ENCODE measurements around the gene HOXD10. TPM values are rescaled to one million over a fixed set of nuclear protein-coding genes. Genes with fewer than 3 reads are reported as not detected.

HOXD10 gene
- polyA plus RNA-seq, 1 donor from 2014 or later = not detected

DNA sequence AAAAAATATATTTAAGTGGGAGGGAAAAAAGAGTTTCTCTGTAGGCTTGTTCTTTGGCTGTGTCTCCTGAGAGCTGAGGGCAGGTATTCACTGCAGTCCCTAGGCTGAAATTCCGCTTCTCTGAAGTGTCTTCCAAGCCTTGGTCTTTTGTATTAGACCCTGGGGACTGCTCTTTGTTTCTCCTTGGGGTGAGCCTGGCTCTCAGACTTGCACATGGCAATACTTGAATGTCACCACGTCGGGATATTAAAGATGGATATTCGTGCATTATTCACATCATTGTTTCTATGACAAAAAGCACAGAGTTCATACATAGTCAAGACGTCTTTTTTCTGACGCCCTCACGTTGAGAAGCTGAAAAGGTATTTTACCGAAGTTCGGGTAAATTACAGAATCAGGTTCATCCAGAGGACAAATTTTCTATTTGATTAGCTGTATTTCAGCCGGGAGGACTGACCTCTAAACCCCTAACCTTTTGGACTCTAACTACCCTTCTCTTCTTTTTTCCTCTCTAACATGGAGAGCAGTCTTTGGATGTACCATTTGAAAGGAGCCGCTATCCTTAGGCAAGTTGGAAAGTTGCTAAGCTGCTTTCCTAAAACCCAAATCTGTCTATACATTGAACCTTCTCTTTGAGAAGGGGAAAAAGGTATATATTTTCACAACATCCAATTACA is 38.1 kb downstream of the HOXD10 start:
- Histone ChIP-seq H3K9me2 (ENCODE audit: insufficient read depth, low read length) (no peaks in the 10 kb centered on the region), H4K20me1 (ENCODE audit: insufficient read depth) (no peaks in the 10 kb centered on the region), H3K9me3 (ENCODE audit: low read length) (peaks cover 7% of the 10 kb centered on the region), H3K36me3 (ENCODE audit: insufficient read depth, low read length) (no peaks in the 10 kb centered on the region), H3K79me2 (replicated peaks; ENCODE audit: insufficient read depth, low read length) (no peaks in the 10 kb centered on the region), H3K27me3 (ENCODE audit: insufficient read depth, low read depth, low read length) (peaks cover 100% of the 10 kb centered on the region), H3K4me3 (ENCODE audit: low read length) (no peak overlapping the region), H3F3A (ENCODE audit: insufficient read depth, low read length, poor library complexity, severe bottlenecking) (no peaks in the 10 kb centered on the region), H3K27ac (ENCODE audit: low read length) (no peak overlapping the region), H3K9ac (ENCODE audit: low read length) (no peak overlapping the region), H3K4me2 (ENCODE audit: low read length) (no peak overlapping the region), H2AFZ (ENCODE audit: low read depth, low read length) (no peak overlapping the region)
- TF ChIP-seq RAD21 (conservative IDR thresholded peaks at IDR 0.05) (no peak), EP300 (conservative IDR thresholded peaks at IDR 0.05; ENCODE audit: poor library complexity, severe bottlenecking) (no peak), MXI1 (conservative IDR thresholded peaks at IDR 0.05; ENCODE audit: poor library complexity, severe bottlenecking) (no peak)

DNA sequence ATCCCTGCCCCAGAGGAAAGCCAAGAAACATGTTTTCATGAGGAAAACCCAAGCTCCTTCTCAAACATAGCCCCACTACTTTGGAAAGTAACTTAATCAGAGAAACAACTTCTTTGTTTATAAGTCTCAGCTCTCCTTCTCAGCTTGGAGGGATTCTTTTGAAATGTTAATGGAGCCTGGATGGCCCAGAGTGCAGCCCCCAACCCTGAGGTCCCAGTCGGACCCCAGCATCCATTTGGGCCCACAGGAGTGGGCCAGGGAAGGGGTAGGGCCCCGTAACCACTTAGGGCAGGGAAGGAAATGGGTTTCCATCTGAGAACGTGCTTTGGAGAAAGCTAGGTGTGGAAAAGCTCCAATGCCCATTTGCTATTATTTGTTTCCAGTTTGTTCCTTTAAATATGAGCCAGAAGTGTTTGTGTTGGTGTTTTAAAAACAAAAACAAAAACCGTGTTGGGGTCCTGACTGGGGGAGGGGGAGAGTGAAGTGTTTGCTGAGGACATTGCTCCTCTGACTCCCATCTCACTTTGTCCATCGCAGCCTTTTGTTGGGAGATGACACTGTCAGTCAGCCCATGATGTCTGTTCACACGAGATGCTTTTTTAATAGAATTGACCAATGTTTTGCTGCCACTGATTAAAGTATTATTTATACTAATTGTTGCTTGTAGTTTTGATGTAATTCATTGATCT is 38.9 kb downstream of the HOXD10 start:
- TF ChIP-seq, protein P1, sequence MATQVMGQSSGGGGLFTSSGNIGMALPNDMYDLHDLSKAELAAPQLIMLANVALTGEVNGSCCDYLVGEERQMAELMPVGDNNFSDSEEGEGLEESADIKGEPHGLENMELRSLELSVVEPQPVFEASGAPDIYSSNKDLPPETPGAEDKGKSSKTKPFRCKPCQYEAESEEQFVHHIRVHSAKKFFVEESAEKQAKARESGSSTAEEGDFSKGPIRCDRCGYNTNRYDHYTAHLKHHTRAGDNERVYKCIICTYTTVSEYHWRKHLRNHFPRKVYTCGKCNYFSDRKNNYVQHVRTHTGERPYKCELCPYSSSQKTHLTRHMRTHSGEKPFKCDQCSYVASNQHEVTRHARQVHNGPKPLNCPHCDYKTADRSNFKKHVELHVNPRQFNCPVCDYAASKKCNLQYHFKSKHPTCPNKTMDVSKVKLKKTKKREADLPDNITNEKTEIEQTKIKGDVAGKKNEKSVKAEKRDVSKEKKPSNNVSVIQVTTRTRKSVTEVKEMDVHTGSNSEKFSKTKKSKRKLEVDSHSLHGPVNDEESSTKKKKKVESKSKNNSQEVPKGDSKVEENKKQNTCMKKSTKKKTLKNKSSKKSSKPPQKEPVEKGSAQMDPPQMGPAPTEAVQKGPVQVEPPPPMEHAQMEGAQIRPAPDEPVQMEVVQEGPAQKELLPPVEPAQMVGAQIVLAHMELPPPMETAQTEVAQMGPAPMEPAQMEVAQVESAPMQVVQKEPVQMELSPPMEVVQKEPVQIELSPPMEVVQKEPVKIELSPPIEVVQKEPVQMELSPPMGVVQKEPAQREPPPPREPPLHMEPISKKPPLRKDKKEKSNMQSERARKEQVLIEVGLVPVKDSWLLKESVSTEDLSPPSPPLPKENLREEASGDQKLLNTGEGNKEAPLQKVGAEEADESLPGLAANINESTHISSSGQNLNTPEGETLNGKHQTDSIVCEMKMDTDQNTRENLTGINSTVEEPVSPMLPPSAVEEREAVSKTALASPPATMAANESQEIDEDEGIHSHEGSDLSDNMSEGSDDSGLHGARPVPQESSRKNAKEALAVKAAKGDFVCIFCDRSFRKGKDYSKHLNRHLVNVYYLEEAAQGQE (IDR thresholded peaks at IDR 0.05; ENCODE audit: borderline replicate concordance) = no peak
- TF ChIP-seq EZH2 (IDR thresholded peaks at IDR 0.05; ENCODE audit: borderline replicate concordance, insufficient read depth, low read length, poor library complexity, severe bottlenecking) = no peak
- no peak for TF ChIP-seq EP300 (conservative IDR thresholded peaks at IDR 0.05; ENCODE audit: poor library complexity, severe bottlenecking)
- no peak for TF ChIP-seq SMC3 (conservative IDR thresholded peaks at IDR 0.05; ENCODE audit: poor library complexity)
- no peak for TF ChIP-seq RAD21 (conservative IDR thresholded peaks at IDR 0.05)
- no peak for TF ChIP-seq TAF1 (IDR thresholded peaks at IDR 0.05; ENCODE audit: low read depth)
- no peak for TF ChIP-seq POLR2AphosphoS5 (IDR thresholded peaks at IDR 0.05)
- TF ChIP-seq MXI1 (conservative IDR thresholded peaks at IDR 0.05; ENCODE audit: poor library complexity, severe bottlenecking) = no peak
- TF ChIP-seq, protein P2, sequence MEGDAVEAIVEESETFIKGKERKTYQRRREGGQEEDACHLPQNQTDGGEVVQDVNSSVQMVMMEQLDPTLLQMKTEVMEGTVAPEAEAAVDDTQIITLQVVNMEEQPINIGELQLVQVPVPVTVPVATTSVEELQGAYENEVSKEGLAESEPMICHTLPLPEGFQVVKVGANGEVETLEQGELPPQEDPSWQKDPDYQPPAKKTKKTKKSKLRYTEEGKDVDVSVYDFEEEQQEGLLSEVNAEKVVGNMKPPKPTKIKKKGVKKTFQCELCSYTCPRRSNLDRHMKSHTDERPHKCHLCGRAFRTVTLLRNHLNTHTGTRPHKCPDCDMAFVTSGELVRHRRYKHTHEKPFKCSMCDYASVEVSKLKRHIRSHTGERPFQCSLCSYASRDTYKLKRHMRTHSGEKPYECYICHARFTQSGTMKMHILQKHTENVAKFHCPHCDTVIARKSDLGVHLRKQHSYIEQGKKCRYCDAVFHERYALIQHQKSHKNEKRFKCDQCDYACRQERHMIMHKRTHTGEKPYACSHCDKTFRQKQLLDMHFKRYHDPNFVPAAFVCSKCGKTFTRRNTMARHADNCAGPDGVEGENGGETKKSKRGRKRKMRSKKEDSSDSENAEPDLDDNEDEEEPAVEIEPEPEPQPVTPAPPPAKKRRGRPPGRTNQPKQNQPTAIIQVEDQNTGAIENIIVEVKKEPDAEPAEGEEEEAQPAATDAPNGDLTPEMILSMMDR (IDR thresholded peaks at IDR 0.05; ENCODE audit: poor library complexity, severe bottlenecking) = no peak
- Histone ChIP-seq H3K4me2 (ENCODE audit: low read length) (no peak overlapping the region), H3K27me3 (ENCODE audit: insufficient read depth, low read depth, low read length) (peaks cover 100% of the 10 kb centered on the region), H3K79me2 (replicated peaks; ENCODE audit: insufficient read depth, low read length) (no peaks in the 10 kb centered on the region), H3K9me2 (ENCODE audit: insufficient read depth, low read length) (no peaks in the 10 kb centered on the region), H3K36me3 (ENCODE audit: insufficient read depth, low read length) (no peaks in the 10 kb centered on the region), H3K4me3 (ENCODE audit: low read length) (no peak overlapping the region), H4K20me1 (ENCODE audit: insufficient read depth) (no peaks in the 10 kb centered on the region), H2AFZ (ENCODE audit: low read depth, low read length) (no peak overlapping the region), H3K9ac (ENCODE audit: low read length) (no peak overlapping the region), H3K27ac (ENCODE audit: low read length) (no peak overlapping the region), H3F3A (ENCODE audit: insufficient read depth, low read length, poor library complexity, severe bottlenecking) (no peaks in the 10 kb centered on the region), H3K9me3 (ENCODE audit: low read length) (peaks cover 7% of the 10 kb centered on the region)
